SK-N-MC (cell line): ENCODE data around the gene CFDP1.

Experiments used
- DNase-seq: peaks from one replicate; pipeline ENCODE4 v3.0.0-alpha.2; 2011; ENCODE audit warnings: low read depth, low spot score
- H3K27ac ChIP-seq: fragments of 200-600 bp; sonication (generic); 2 replicates; pipeline ENCODE4 v1.5.1; 2016; ENCODE audit warnings: mixed run types
- H3K36me3 ChIP-seq: fragments of 200-600 bp; sonication (generic); 2 replicates; pipeline ENCODE4 v1.6.1; 2017; ENCODE audit warnings: antibody characterized with exemption, low read length, mixed read lengths; ENCODE audit not compliant: insufficient read depth
- H3K4me3 ChIP-seq: fragments of 200-600 bp; sonication (generic); 2 replicates; pipeline ENCODE4 v1.5.1; 2016
- H3K9ac ChIP-seq: fragments of 200-600 bp; sonication (generic); 2 replicates; pipeline ENCODE4 v1.8.0; 2017; ENCODE audit warnings: mixed run types, mixed read lengths; ENCODE audit not compliant: insufficient read length
- H3K9me3 ChIP-seq: fragments of 200-600 bp; sonication (generic); 2 replicates; pipeline ENCODE4 v1.6.1; 2017; ENCODE audit warnings: low read depth, mild to moderate bottlenecking, antibody characterized with exemption, low read length, moderate library complexity, mixed read lengths
- EZH2 ChIP-seq: fragments of 200-600 bp; sonication (generic); IDR thresholded peaks from one replicate; pipeline ENCODE4 v1.6.1; 2017; ENCODE audit warnings: antibody characterized with exemption
- FOXP2 ChIP-seq: optimal IDR thresholded peaks from 2 replicates; pipeline ENCODE3; 2011; ENCODE audit warnings: mild to moderate bottlenecking, moderate library complexity; ENCODE audit not compliant: insufficient read depth; ENCODE audit errors: extremely low read length, control extremely low read depth
- POLR2AphosphoS5 ChIP-seq: IDR thresholded peaks from 2 replicates; pipeline ENCODE4 v1.6.1; 2012; ENCODE audit warnings: mild to moderate bottlenecking, low read depth, low read length, borderline replicate concordance

The CFDP1 gene

GRCh38 chr16:75383141-75383540 is 50.2 kb downstream of the CFDP1 start:
- H3K27ac ChIP-seq, result no peak overlapping the region
- no peak overlapping the region for H3K4me3 ChIP-seq
- no peaks in the 10 kb centered on the region for H3K9me3 ChIP-seq
- no peak overlapping the region for H3K9ac ChIP-seq
- no peak for TF ChIP-seq EZH2
- H3K36me3 ChIP-seq, result no peaks in the 10 kb centered on the region; the same call in 1 of the 2 replicates
- DNase-seq, result no peak

- H3K4me3 ChIP-seq, result no peak overlapping the region
- no peak overlapping the region for H3K9ac ChIP-seq
- no peak for DNase-seq
- no peaks in the 10 kb centered on the region; the same call in 1 of the 2 replicates for H3K36me3 ChIP-seq
- H3K27ac ChIP-seq, result no peak overlapping the region
- TF ChIP-seq FOXP2 (no peak), EZH2 (no peak), POLR2AphosphoS5 (no peak)
- H3K9me3 ChIP-seq, result no peaks in the 10 kb centered on the region
Observed at GRCh38 chr16:75382611-75383010, 50.7 kb downstream of the CFDP1 start.

- H3K4me3 ChIP-seq, result no peak overlapping the region
- H3K27ac ChIP-seq, result no peak overlapping the region
- no peak for DNase-seq
- H3K9ac ChIP-seq, result no peak overlapping the region
- H3K9me3 ChIP-seq, result no peaks in the 10 kb centered on the region
- no peaks in the 10 kb centered on the region; the same call in 1 of the 2 replicates for H3K36me3 ChIP-seq
- no peak for TF ChIP-seq EZH2
- no peak for TF ChIP-seq POLR2AphosphoS5
- TF ChIP-seq FOXP2, result no peak
Observed at GRCh38 chr16:75380870-75381269, 52.4 kb downstream of the CFDP1 start.

GRCh38 chr16:75379911-75380847 is 53.1 kb downstream of the CFDP1 start:
- no peak for DNase-seq
- Histone ChIP-seq H3K27ac (no peak overlapping the region), H3K9me3 (no peaks in the 10 kb centered on the region), H3K4me3 (no peak overlapping the region), H3K9ac (no peak overlapping the region), H3K36me3 (no peaks in the 10 kb centered on the region; the same call in 1 of the 2 replicates)
- TF ChIP-seq POLR2AphosphoS5, result no peak
- no peak for TF ChIP-seq EZH2
- no peak for TF ChIP-seq FOXP2

- no peaks in the 10 kb centered on the region for H3K9me3 ChIP-seq
- DNase-seq, result no peak
- H3K4me3 ChIP-seq, result no peak overlapping the region
- no peak overlapping the region for H3K27ac ChIP-seq
- no peaks in the 10 kb centered on the region; the same call in 1 of the 2 replicates for H3K36me3 ChIP-seq
- no peak for TF ChIP-seq EZH2
- no peak for TF ChIP-seq FOXP2
- no peak for TF ChIP-seq POLR2AphosphoS5
- H3K9ac ChIP-seq, result no peak overlapping the region
Observed at GRCh38 chr16:75379339-75379738, 54.0 kb downstream of the CFDP1 start.

- H3K9me3 ChIP-seq, result no peaks in the 10 kb centered on the region
- H3K36me3 ChIP-seq, result no peaks in the 10 kb centered on the region; the same call in 1 of the 2 replicates
- no peak for TF ChIP-seq EZH2
- no peak for TF ChIP-seq FOXP2
- no peak for TF ChIP-seq POLR2AphosphoS5
- no peak overlapping the region for H3K4me3 ChIP-seq
- DNase-seq, result no peak
- no peak overlapping the region for H3K9ac ChIP-seq
- H3K27ac ChIP-seq, result no peak overlapping the region
Observed at GRCh38 chr16:75378616-75379015, 54.7 kb downstream of the CFDP1 start.

GRCh38 chr16:75377729-75378386 is 55.4 kb downstream of the CFDP1 start:
- no peak for TF ChIP-seq EZH2
- no peak for TF ChIP-seq POLR2AphosphoS5
- no peak for TF ChIP-seq FOXP2
- DNase-seq, result no peak
- Histone ChIP-seq H3K27ac (no peak overlapping the region), H3K9ac (no peak overlapping the region), H3K36me3 (no peaks in the 10 kb centered on the region; the same call in 1 of the 2 replicates), H3K4me3 (no peak overlapping the region), H3K9me3 (no peaks in the 10 kb centered on the region)

GRCh38 chr16:75376475-75377161 is 56.7 kb downstream of the CFDP1 start:
- DNase-seq, result no peak
- Histone ChIP-seq H3K36me3 (no peaks in the 10 kb centered on the region; the same call in 1 of the 2 replicates), H3K4me3 (no peak overlapping the region), H3K27ac (no peak overlapping the region), H3K9ac (no peak overlapping the region), H3K9me3 (no peaks in the 10 kb centered on the region)
- no peak for TF ChIP-seq FOXP2
- no peak for TF ChIP-seq POLR2AphosphoS5
- no peak for TF ChIP-seq EZH2
